DND-41 (cell line): ENCODE measurements around the gene DPPA2.

Experiments
- EZH2 ChIP-seq: IDR thresholded peaks from 3 replicates; pipeline ENCODE4 v1.6.1; 2012; ENCODE audit warnings: borderline replicate concordance, low read depth, mild to moderate bottlenecking, moderate library complexity, low read length, inconsistent platforms; ENCODE audit not compliant: severe bottlenecking
- TF ChIP-seq, protein P1 (sequence below): IDR thresholded peaks from 2 replicates; pipeline ENCODE4 v1.5.1; 2012; ENCODE audit warnings: borderline replicate concordance, low read length, moderate library complexity, mild to moderate bottlenecking; ENCODE audit not compliant: poor library complexity, severe bottlenecking; ENCODE audit errors: extremely low read depth

DNA sequence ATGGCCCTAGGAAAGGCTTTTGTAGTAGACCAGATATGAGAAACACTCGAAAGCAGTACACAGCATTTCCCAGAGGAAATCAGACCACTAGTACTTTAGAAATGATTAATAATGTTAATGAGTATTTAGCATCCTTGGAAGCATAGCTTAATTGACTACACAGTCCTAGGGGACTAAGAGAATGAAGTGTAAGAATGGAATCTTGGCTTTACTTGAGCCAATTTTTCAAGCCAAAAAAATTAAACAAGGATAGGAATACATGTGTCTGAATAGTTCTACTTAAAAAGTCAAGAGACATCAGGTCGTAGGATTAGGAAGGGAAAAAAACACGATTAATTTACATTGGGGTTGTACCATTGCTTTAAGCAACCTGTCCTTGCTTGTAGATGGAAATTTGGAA, 38.2 kb downstream of the DPPA2 start:
- TF ChIP-seq, protein P1, sequence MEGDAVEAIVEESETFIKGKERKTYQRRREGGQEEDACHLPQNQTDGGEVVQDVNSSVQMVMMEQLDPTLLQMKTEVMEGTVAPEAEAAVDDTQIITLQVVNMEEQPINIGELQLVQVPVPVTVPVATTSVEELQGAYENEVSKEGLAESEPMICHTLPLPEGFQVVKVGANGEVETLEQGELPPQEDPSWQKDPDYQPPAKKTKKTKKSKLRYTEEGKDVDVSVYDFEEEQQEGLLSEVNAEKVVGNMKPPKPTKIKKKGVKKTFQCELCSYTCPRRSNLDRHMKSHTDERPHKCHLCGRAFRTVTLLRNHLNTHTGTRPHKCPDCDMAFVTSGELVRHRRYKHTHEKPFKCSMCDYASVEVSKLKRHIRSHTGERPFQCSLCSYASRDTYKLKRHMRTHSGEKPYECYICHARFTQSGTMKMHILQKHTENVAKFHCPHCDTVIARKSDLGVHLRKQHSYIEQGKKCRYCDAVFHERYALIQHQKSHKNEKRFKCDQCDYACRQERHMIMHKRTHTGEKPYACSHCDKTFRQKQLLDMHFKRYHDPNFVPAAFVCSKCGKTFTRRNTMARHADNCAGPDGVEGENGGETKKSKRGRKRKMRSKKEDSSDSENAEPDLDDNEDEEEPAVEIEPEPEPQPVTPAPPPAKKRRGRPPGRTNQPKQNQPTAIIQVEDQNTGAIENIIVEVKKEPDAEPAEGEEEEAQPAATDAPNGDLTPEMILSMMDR: no peak
- TF ChIP-seq EZH2: no peak
